Adrenal gland (tissue), 12 donors: ENCODE data around the gene RNF169. TPM values are rescaled to one million over a fixed set of nuclear protein-coding genes. Genes with fewer than 3 reads are reported as not detected.

Source experiments
- DNase-seq, 7 donors: peaks; one replicate each; pipeline ENCODE4 v3.0.0-alpha.2; 2019 to 2020
- H3K27ac ChIP-seq, 5 donors: fragments of 200-600 bp; sonication (generic) in 4 of 5; 1 replicate in 3 of 5; 2 replicates in 2 of 5; pipeline versions ENCODE4 v1.5.1 to v1.8.0; 2016 to 2020; ENCODE audit warnings: mild to moderate bottlenecking in 1 of 5
- H3K27me3 ChIP-seq: fragments of 200-600 bp; 2 replicates; pipeline ENCODE4 v1.8.0; 2021
- H3K36me3 ChIP-seq, 2 donors: fragments of 200-600 bp; replicated peaks in 1 of 2; 1 replicate in 1 of 2; 2 replicates in 1 of 2; pipeline versions ENCODE4 v1.5.1 to v1.8.0; 2018 to 2022
- H3K4me1 ChIP-seq, 2 donors: fragments of 200-600 bp; replicated peaks in 1 of 2; 1 replicate in 1 of 2; 2 replicates in 1 of 2; pipeline versions ENCODE4 v1.5.1 to v1.8.0; 2018 to 2021
- H3K4me3 ChIP-seq, 4 donors: fragments of 200-600 bp; sonication (generic) in 3 of 4; one replicate each; pipeline ENCODE4 v1.5.1; 2016 to 2018
- H3K9me3 ChIP-seq, 3 donors: fragments of 200-600 bp; sonication (generic) in 1 of 3; replicated peaks in 1 of 3; 1 replicate in 2 of 3; 2 replicates in 1 of 3; pipeline versions ENCODE4 v1.5.1 to v1.8.0; 2016 to 2021
- POLR2A ChIP-seq, 2 donors: fragments of 450-650 bp; IDR thresholded peaks; one replicate each; pipeline ENCODE4 v1.6.1; 2017; ENCODE audit warnings: antibody characterized with exemption in 2 of 2, mild to moderate bottlenecking in 2 of 2, moderate library complexity in 1 of 2
- WGBS, 4 donors: extraction: QIAGEN DNeasy Blood & Tissue Kit in 2 of 4; methylation state at CpG; one replicate each; pipeline versions ENCODE4 v1.1.5 to v1.1.7; 2013 to 2017; 5-methylcytosine and 5-hydroxymethylcytosine counted together
- intact Hi-C, 2 donors: fragments of 100-400 bp; cut with DNase I; formaldehyde crosslinking; loops; one replicate each; pipeline versions ENCODE4 v1.14.1 to v1.15.0; 2022 to 2023
- polyA plus RNA-seq, 3 donors: library from polyadenylated mRNA; stranded (reverse); fragments of 200-250 nt in 2 of 3; fragments of 350-450 nt in 1 of 3; fragmentation: Illumina TruSeq in 1 of 3; extraction: RNeasy Lipid Tissue Mini Kit (QIAGEN cat#74804) in 1 of 3; gene quantifications; one replicate each; pipeline ENCODE4 v1.2.3, GENCODE V29; 2013 to 2014
- total RNA-seq, 9 donors: library from RNA; depleted of rRNA in 4 of 9; stranded (reverse); fragments of >200 nt in 4 of 9; fragments of 120-200 nt in 1 of 9; fragmentation: NEBNext Ultra II Directional in 1 of 9; extraction: Animal tissue kit (Norgen Biotek cat#: 25700) in 1 of 9; gene quantifications; one replicate each; pipeline versions ENCODE4 v1.1.0 to v1.2.4, GENCODE V29; 2013 to 2023
- TF ChIP-seq, protein P1 (sequence below), 6 experiments: fragments of 450-650 bp in 4 of 6; fragments of 200-600 bp in 2 of 6; sonication (generic) in 1 of 6; IDR thresholded peaks; 1 replicate in 5 of 6; 2 replicates in 1 of 6; pipeline versions ENCODE4 v1.5.1 to v1.8.0; 2016 to 2021; ENCODE audit warnings: antibody characterized with exemption in 6 of 6, mild to moderate bottlenecking in 2 of 6, moderate library complexity in 1 of 6
- donor health status: healthy with polysubstance abuse.
- donor health status: Bipolar disorder and iron deficiency.
- donor health status: DM: yes; HTN: yes; CAD: no.
- donor health status: DM: no; HTN: no; CAD: no.
- donor health status: DM: no; HTN: no; CAD: no.
- donor health status: DM: yes; HTN: yes; CAD: no.

RNF169 gene
- total and polyA plus RNA-seq, 12 donors: 1.9 to 17.8 (median 11.0) TPM

DNA sequence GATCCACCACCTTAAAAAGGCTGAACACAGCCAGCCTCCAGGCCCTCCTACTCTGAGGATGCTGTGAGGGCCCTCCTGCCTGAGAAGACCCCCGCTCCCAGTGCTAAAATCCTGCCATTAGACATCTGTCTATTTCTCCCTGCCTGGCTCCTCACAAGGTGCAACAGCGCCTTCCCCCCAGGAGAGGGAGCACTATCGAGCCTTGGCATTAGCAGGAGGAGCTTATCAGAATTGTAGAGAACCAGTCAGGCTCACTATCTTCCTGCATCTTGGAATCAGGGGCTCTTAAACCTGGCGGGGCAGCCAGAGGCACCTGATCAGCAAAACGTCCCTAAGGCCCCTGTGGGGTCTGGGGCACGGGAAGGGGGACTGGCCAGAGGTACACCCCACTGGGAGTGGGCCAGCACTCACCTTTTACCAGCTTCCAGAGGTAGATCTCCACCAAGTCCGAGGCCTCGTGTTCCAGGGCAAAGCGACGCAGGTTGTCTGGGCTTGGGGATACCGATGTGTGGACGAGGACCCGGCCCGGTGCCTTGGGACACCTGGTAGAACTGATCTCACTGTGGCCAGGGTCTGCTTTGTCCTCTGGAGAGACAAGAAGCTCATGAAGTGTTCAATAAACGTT is 46.2 kb upstream of the RNF169 start:
- intact Hi-C loops: no loop called here
- Histone ChIP-seq H3K9me3 (no peaks in the 10 kb centered on the region), H3K4me3 (no peak overlapping the region), H3K27me3 (no peaks in the 10 kb centered on the region), H3K27ac (no peak overlapping the region), H3K4me1 (no peaks in the 10 kb centered on the region), H3K36me3 (no peaks in the 10 kb centered on the region)
- TF ChIP-seq, protein P1, sequence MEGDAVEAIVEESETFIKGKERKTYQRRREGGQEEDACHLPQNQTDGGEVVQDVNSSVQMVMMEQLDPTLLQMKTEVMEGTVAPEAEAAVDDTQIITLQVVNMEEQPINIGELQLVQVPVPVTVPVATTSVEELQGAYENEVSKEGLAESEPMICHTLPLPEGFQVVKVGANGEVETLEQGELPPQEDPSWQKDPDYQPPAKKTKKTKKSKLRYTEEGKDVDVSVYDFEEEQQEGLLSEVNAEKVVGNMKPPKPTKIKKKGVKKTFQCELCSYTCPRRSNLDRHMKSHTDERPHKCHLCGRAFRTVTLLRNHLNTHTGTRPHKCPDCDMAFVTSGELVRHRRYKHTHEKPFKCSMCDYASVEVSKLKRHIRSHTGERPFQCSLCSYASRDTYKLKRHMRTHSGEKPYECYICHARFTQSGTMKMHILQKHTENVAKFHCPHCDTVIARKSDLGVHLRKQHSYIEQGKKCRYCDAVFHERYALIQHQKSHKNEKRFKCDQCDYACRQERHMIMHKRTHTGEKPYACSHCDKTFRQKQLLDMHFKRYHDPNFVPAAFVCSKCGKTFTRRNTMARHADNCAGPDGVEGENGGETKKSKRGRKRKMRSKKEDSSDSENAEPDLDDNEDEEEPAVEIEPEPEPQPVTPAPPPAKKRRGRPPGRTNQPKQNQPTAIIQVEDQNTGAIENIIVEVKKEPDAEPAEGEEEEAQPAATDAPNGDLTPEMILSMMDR (IDR thresholded peaks at IDR 0.05): peak; percentile 69 to 92 (median 77)
- no peak for TF ChIP-seq POLR2A (IDR thresholded peaks at IDR 0.05)
- WGBS, 4 donors: 48 to 60% (median 53%) methylated on average over 10 to 15 of the region's 15 CpGs
- DNase-seq: peak; percentile 56 to 84 (median 66)

DNA sequence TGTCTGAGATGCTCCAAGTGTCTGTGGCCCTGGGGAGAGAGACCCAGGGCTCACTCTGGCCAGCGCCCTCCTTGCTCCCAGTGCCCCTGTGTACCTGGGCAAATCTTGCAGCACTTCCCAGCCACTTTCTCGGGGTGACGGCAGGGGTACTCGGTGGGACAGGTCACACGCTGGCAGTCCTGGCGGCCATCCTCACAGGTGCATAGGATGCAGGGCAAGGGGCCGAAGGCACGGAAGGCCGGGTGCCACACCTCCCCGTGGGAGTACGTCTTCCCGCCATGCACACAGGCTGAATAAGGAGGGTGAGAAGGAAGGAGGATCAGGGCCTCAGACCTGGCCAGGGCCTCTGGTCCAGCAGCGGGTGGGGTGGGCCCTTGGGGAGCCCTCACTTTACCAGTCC is 45.4 kb upstream of the RNF169 start:
- H3K4me3 ChIP-seq: no peak overlapping the region
- intact Hi-C loops: no loop called here
- H3K9me3 ChIP-seq: no peaks in the 10 kb centered on the region
- 64 to 94% (median 93%) methylated on average over 1 to 13 of the region's 13 CpGs for WGBS, 4 donors
- no peak overlapping the region for H3K27ac ChIP-seq
- H3K36me3 ChIP-seq: no peaks in the 10 kb centered on the region
- no peak for DNase-seq
- no peak for TF ChIP-seq POLR2A (IDR thresholded peaks at IDR 0.05)
- TF ChIP-seq, protein P1 (IDR thresholded peaks at IDR 0.05): no peak
- no peaks in the 10 kb centered on the region for H3K27me3 ChIP-seq
- no peaks in the 10 kb centered on the region for H3K4me1 ChIP-seq

DNA sequence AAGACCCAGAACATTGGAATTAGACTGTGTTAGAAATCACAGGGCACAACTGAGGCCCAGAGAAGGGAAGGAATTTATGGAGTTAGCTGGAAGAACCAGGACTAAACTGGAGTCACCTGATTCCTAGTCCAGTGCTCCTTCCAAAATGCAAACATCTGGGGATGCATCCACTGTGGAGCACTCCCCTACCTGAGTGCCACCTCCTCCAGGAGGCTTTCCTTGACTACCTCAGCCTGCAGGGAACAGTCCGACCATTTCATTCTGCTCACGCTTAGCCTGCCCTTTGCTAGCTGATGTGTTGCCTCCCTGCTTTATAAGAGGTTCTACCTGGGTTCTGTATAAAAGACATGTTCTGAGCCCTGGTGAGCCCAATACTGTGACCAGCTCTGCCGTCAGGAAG is 41.5 kb upstream of the RNF169 start:
- no peaks in the 10 kb centered on the region for H3K27me3 ChIP-seq
- no peak overlapping the region for H3K27ac ChIP-seq
- WGBS, 4 donors: 85 to 88% (median 87%) methylated on average over 3 of the region's 3 CpGs
- no peaks in the 10 kb centered on the region for H3K4me1 ChIP-seq
- no peak for DNase-seq
- H3K9me3 ChIP-seq: no peaks in the 10 kb centered on the region
- H3K4me3 ChIP-seq: no peak overlapping the region
- TF ChIP-seq POLR2A (IDR thresholded peaks at IDR 0.05): no peak
- TF ChIP-seq, protein P1 (IDR thresholded peaks at IDR 0.05): no peak
- intact Hi-C loops: no loop called here
- H3K36me3 ChIP-seq: no peaks in the 10 kb centered on the region

DNA sequence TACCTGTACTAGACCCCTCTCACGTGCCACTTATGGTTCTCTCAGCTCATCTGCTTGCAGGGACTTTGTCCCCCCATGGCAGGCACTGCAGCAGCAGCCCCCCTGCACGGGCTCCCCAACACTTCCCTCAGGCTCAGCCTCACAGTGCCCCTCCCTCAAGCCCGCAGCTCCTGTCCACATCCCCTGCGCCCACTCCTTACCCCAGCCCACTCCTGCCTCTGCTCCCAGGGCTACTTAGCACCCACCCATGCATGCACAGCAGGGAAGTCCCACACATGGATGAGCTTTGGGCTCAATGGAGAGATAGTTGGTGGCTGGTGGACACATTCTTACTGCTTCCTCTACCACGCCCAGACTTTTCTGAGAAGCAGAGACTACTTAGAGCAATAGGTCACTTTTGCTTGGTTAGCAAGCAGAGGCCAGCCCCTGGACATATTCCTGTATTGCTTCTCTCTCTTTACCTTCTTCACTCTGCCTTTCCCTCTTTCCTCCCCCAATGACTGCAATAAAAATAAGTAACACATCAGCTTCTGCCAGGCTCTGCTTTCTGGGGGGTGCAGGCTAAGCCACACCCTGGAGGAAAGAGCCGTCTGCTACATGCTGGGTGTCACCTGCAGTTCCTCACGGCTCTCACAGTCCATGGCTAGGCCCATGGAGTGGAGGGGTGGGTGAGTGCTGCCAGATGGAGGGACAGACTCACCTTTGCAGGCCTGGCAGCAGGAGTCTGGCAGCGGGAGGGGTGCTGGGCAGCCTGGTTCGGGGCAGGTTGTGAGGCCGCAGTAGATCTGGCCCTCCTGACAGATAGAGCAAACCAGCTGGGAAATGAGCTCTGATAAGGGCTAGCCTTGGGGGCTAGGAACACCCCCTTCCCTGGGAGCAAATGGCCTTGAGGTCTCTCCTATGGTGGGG is 40.8 kb upstream of the RNF169 start:
- intact Hi-C loops: no loop called here
- H3K27me3 ChIP-seq: no peaks in the 10 kb centered on the region
- H3K4me3 ChIP-seq: no peak overlapping the region
- no peak overlapping the region for H3K27ac ChIP-seq
- H3K9me3 ChIP-seq: no peaks in the 10 kb centered on the region
- WGBS, 4 donors: 80 to 91% (median 83%) methylated on average over 7 to 10 of the region's 10 CpGs
- DNase-seq: no peak
- H3K36me3 ChIP-seq: no peaks in the 10 kb centered on the region
- TF ChIP-seq POLR2A (IDR thresholded peaks at IDR 0.05): no peak
- TF ChIP-seq, protein P1 (IDR thresholded peaks at IDR 0.05): no peak
- H3K4me1 ChIP-seq: no peaks in the 10 kb centered on the region
